Panc1 (cell line): ENCODE measurements around the gene KCNIP4.

Experiments
- TCF7L2 ChIP-seq: IDR thresholded peaks from 2 replicates; pipeline ENCODE4 v1.6.1; 2011; ENCODE audit warnings: mild to moderate bottlenecking, low read depth, low read length, inconsistent platforms
- TF ChIP-seq, protein P1 (sequence below), 2 experiments: IDR thresholded peaks; 2 replicates each; pipeline ENCODE4 v1.6.1; 2011 to 2012; ENCODE audit warnings: low read depth in 2 of 2, control low read depth in 1 of 2, low read length in 1 of 2, mild to moderate bottlenecking in 1 of 2, moderate library complexity in 1 of 2; ENCODE audit not compliant: insufficient read depth in 1 of 2
- TF ChIP-seq, protein P2 (sequence below): fragments of 450-650 bp; IDR thresholded peaks from 2 replicates; pipeline ENCODE4 v1.5.1; 2017; ENCODE audit warnings: mild to moderate bottlenecking

DNA sequence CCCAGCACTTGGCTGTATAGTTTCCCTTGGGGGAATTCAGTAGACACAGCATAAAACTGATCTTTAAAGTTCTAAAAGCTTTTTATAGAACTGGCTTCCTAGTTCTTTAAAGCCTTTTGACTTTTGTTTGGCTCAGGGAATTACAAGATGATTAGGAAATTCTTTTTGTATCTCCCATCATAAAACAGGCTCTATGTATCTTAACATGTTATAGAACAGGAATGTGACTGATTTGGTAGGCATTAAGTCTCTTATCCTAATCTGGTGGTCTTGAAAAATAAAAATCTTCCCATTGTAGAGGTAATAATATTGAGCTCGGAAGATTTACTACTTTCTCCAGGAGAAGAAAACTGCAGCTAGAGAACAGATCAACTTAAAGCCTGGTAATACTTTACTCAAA lies 262.7 kb downstream of the KCNIP4 start:
- TF ChIP-seq, protein P1, sequence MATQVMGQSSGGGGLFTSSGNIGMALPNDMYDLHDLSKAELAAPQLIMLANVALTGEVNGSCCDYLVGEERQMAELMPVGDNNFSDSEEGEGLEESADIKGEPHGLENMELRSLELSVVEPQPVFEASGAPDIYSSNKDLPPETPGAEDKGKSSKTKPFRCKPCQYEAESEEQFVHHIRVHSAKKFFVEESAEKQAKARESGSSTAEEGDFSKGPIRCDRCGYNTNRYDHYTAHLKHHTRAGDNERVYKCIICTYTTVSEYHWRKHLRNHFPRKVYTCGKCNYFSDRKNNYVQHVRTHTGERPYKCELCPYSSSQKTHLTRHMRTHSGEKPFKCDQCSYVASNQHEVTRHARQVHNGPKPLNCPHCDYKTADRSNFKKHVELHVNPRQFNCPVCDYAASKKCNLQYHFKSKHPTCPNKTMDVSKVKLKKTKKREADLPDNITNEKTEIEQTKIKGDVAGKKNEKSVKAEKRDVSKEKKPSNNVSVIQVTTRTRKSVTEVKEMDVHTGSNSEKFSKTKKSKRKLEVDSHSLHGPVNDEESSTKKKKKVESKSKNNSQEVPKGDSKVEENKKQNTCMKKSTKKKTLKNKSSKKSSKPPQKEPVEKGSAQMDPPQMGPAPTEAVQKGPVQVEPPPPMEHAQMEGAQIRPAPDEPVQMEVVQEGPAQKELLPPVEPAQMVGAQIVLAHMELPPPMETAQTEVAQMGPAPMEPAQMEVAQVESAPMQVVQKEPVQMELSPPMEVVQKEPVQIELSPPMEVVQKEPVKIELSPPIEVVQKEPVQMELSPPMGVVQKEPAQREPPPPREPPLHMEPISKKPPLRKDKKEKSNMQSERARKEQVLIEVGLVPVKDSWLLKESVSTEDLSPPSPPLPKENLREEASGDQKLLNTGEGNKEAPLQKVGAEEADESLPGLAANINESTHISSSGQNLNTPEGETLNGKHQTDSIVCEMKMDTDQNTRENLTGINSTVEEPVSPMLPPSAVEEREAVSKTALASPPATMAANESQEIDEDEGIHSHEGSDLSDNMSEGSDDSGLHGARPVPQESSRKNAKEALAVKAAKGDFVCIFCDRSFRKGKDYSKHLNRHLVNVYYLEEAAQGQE (IDR thresholded peaks at IDR 0.05; ENCODE audit: insufficient read depth in 1 of 2, low read depth in 2 of 2, low read length in 1 of 2): no peak
- no peak for TF ChIP-seq TCF7L2
- TF ChIP-seq, protein P2, sequence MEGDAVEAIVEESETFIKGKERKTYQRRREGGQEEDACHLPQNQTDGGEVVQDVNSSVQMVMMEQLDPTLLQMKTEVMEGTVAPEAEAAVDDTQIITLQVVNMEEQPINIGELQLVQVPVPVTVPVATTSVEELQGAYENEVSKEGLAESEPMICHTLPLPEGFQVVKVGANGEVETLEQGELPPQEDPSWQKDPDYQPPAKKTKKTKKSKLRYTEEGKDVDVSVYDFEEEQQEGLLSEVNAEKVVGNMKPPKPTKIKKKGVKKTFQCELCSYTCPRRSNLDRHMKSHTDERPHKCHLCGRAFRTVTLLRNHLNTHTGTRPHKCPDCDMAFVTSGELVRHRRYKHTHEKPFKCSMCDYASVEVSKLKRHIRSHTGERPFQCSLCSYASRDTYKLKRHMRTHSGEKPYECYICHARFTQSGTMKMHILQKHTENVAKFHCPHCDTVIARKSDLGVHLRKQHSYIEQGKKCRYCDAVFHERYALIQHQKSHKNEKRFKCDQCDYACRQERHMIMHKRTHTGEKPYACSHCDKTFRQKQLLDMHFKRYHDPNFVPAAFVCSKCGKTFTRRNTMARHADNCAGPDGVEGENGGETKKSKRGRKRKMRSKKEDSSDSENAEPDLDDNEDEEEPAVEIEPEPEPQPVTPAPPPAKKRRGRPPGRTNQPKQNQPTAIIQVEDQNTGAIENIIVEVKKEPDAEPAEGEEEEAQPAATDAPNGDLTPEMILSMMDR: no peak
